Right lobe of liver (tissue), 4 donors: ENCODE results near the gene MGRN1.

ENCODE experiments used
- CTCF ChIP-seq, 4 donors: fragments of 200-600 bp in 3 of 4; fragments of 450-650 bp in 1 of 4; IDR thresholded peaks; one replicate each; pipeline versions ENCODE4 v1.5.1 to v1.8.0; 2016 to 2022; ENCODE audit warnings: antibody characterized with exemption in 4 of 4, mild to moderate bottlenecking in 2 of 4
- POLR2A ChIP-seq: fragments of 450-650 bp; IDR thresholded peaks from one replicate; pipeline ENCODE4 v1.6.1; 2017; ENCODE audit warnings: antibody characterized with exemption, mild to moderate bottlenecking
- donor health status: DM: no; HTN: no; CAD: no.
- donor health status: DM: no; HTN: no; CAD: no.
- donor health status: DM: no; HTN: yes; CAD: no.

DNA sequence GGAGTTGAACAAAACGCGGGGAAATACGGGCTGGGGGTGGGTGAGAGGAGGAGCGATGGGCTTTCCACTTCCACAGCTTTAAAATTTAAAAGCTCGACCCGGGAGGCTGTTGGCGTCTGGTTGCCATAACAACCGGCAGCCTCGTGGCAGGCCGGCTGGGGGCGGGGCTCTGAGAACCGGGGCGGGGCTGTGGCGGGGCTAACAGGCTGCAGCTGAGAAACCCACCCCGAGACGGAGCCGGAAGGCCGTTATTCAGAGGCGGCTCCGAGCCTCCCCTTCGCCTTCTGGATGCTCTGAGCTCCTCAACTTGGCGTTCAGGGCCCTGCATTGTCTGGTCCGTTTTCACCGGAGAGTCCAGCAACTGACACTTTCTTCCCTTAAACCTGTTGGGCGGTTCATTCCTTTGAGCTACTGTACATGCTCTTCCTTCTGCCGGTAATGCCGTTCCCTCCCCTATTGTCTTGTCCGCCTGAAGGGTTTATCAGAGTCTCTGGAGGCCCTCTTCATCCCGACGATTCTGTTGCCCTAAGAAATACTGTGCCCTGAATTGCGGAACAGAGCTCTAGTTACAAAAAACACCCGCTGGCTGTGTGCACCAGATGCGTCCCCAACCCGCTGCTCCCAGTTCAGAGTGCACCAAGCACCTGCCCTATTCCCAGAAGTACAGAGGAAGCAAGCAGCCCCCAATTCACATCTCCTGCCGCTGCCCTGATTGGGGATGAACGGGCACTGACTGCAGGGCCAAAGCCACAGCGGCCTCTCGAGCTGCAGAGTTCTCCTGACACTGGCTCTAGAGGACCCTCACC, 110.3 kb downstream of the MGRN1 start:
- TF ChIP-seq CTCF (IDR thresholded peaks at IDR 0.05) (no peak), POLR2A (no peak)
